AG04450 (cell line): Measurements from ENCODE around the gene CYTH2. TPM values are rescaled to one million over a fixed set of nuclear protein-coding genes. Genes with fewer than 3 reads are reported as not detected.

Experiments used
- CTCF ChIA-PET: fragments of 300-600, 350-600 bp; formaldehyde crosslinking; extraction: SDS; loops from one replicate; lab custom pipeline; 2022; ENCODE audit warnings: antibody characterized with exemption, inconsistent platforms; lab: Charles Lee
- POLR2A ChIA-PET: fragments of 350-600 bp; formaldehyde crosslinking; extraction: SDS; loops from one replicate; lab custom pipeline; 2021; ENCODE audit warnings: antibody characterized with exemption, inconsistent platforms; lab: Yijun Ruan, JAX
- DNase-seq: peaks from one replicate; pipeline ENCODE4 v3.0.0-alpha.2; 2011; ENCODE audit warnings: low read depth, low spot score
- H3K27ac ChIP-seq: one replicate; pipeline ENCODE4 v1.5.1; 2012; ENCODE audit warnings: low read depth, low read length, control low read depth
- H3K27me3 ChIP-seq: one replicate; pipeline ENCODE4 v1.6.0; 2012; ENCODE audit warnings: low read length; ENCODE audit not compliant: control insufficient read depth, insufficient read depth
- H3K4me3 ChIP-seq: 2 replicates; pipeline ENCODE4 v1.5.1; 2011; ENCODE audit warnings: mild to moderate bottlenecking, low read depth, low read length, control low read depth
- H3K9me3 ChIP-seq: 2 replicates; pipeline ENCODE4 v1.5.1; 2012; ENCODE audit warnings: low read length; ENCODE audit not compliant: control insufficient read depth, insufficient read depth
- CTCF ChIP-seq: IDR thresholded peaks from 2 replicates; pipeline ENCODE4 v1.5.1; 2011; ENCODE audit warnings: low read depth, low read length, control low read depth, inconsistent platforms
- polyA plus RNA-seq: library from polyadenylated mRNA; depleted of rRNA; stranded (reverse); fragments of >200 nt; gene quantifications from 2 replicates; pipeline ENCODE4 v1.2.3, GENCODE V29; 2011

CYTH2 gene
- polyA plus RNA-seq, 1 experiment = 29.3 TPM

GRCh38 chr19:48509467-48510194 is 40.5 kb downstream of the CYTH2 start:
- DNase-seq = no peak
- ChIA-PET POLR2A (interaction anchor here (0.6 kb wide), 1 partner anchor 852 kb away, joined by 3 read pairs; no protein-coding TSS in a partner anchor), CTCF (interaction anchor here (2.9 to 6.9 kb wide), 2 partner anchors 20 to 76 kb away, joined by 10 to 207 read pairs; no protein-coding TSS in a partner anchor)
- no peaks in the 10 kb centered on the region; the same call in 1 of the 2 replicates for H3K9me3 ChIP-seq
- peaks cover 36% of the 10 kb centered on the region for H3K27me3 ChIP-seq
- TF ChIP-seq CTCF = no peak
- no peak overlapping the region for H3K4me3 ChIP-seq
- no peak overlapping the region for H3K27ac ChIP-seq

GRCh38 chr19:48510421-48511268 is 41.5 kb downstream of the CYTH2 start:
- ChIA-PET POLR2A (interaction anchor here (0.6 kb wide), 1 partner anchor 851 kb away, joined by 3 read pairs; no protein-coding TSS in a partner anchor), CTCF (interaction anchor here (0.6 to 2.9 kb wide), 3 partner anchors 21 to 74 kb away, joined by 3 to 10 read pairs (median 4); no protein-coding TSS in a partner anchor)
- Histone ChIP-seq H3K9me3 (no peaks in the 10 kb centered on the region; the same call in 1 of the 2 replicates), H3K27me3 (peaks cover 36% of the 10 kb centered on the region), H3K4me3 (peak overlapping the region; percentile 39), H3K27ac (no peak overlapping the region)
- no peak for TF ChIP-seq CTCF
- DNase-seq = no peak

GRCh38 chr19:48511321-48511731 is 42.2 kb downstream of the CYTH2 start:
- Histone ChIP-seq H3K27me3 (peaks cover 36% of the 10 kb centered on the region), H3K4me3 (peak overlapping the region; percentile 39), H3K9me3 (no peaks in the 10 kb centered on the region; the same call in 1 of the 2 replicates), H3K27ac (no peak overlapping the region)
- TF ChIP-seq CTCF = no peak
- POLR2A ChIA-PET = no interaction called here
- no peak for DNase-seq
- CTCF ChIA-PET = interaction anchor here (0.6 to 1.0 kb wide), 2 partner anchors 72 to 73 kb away, joined by 3 to 4 read pairs; no protein-coding TSS in a partner anchor

- ChIA-PET POLR2A (no interaction called here), CTCF (no interaction called here)
- peak within 1 kb of the TSS; percentile 39 for H3K4me3 ChIP-seq
- no peak within 1 kb of the TSS for H3K27ac ChIP-seq
- no peaks in the 10 kb centered on the region; the same call in 1 of the 2 replicates for H3K9me3 ChIP-seq
- H3K27me3 ChIP-seq = peaks cover 35% of the 10 kb centered on the region
- DNase-seq = no peak
- no peak for TF ChIP-seq CTCF
Observed at GRCh38 chr19:48511800-48512503, 42.8 kb downstream of the CYTH2 start, which contains the start of gene LMTK3. Gene LMTK3 (minus strand): TSS chr19:48511835. CDS start chr19:48511576, 259 bp downstream.
